Coronary artery (tissue), 2 donors: ENCODE results near the gene NPAS3.

Experiments used
- DNase-seq: peaks from one replicate; pipeline ENCODE4 v3.0.0-alpha.2; 2017; ENCODE audit warnings: low spot score
- H3K27ac ChIP-seq, 2 donors: fragments of 200-600 bp; sonication (generic); one replicate each; pipeline ENCODE4 v1.5.1; 2016 to 2019
- H3K4me3 ChIP-seq: fragments of 200-600 bp; sonication (generic); 2 replicates; pipeline ENCODE4 v1.5.1; 2016; ENCODE audit warnings: mild to moderate bottlenecking, moderate library complexity
- TF ChIP-seq, protein P1 (sequence below): fragments of 200-600 bp; sonication (generic); IDR thresholded peaks from one replicate; pipeline ENCODE4 v1.5.1; 2019; ENCODE audit warnings: antibody characterized with exemption

NPAS3 gene

DNA sequence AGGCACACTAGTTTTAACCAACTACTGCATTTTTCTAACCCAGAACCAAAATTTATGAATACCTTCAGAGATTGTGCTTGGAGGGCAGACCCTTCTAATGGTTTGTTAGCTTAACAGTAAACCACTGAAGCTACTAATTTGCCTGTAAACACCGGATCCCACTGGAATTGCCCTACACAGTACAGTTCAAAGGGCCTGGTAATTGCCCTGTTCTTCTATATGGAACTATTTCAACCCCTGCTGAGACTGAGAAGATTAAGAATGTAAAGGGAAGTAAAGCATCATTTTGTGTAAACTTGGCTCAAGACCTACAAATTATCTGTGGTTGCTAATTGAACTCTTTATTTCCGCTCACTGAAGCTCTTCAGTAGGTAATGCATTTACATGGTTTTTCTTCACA, 468.1 kb downstream of the NPAS3 start:
- DNase-seq = no peak
- TF ChIP-seq, protein P1, sequence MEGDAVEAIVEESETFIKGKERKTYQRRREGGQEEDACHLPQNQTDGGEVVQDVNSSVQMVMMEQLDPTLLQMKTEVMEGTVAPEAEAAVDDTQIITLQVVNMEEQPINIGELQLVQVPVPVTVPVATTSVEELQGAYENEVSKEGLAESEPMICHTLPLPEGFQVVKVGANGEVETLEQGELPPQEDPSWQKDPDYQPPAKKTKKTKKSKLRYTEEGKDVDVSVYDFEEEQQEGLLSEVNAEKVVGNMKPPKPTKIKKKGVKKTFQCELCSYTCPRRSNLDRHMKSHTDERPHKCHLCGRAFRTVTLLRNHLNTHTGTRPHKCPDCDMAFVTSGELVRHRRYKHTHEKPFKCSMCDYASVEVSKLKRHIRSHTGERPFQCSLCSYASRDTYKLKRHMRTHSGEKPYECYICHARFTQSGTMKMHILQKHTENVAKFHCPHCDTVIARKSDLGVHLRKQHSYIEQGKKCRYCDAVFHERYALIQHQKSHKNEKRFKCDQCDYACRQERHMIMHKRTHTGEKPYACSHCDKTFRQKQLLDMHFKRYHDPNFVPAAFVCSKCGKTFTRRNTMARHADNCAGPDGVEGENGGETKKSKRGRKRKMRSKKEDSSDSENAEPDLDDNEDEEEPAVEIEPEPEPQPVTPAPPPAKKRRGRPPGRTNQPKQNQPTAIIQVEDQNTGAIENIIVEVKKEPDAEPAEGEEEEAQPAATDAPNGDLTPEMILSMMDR = no peak
- Histone ChIP-seq H3K4me3 (no peak overlapping the region), H3K27ac (no peak overlapping the region)

DNA sequence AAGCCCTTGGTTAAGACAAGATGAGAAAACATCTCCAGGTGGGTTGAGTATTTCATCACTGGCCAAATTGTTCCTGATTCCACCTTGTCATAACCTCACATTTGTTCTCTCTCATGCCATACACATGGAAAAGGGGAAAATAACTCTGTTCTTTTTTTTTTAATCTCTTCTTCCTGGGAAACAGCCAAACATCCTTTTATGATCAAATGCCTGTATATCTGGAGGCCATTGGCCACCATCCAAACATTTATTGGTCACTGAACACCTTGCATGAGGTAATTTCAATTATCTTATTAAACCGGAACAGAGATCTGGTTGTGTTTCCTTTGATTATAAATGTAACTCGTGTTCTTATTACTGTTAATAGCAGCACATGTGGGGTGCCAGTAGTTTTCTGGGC, 469.6 kb downstream of the NPAS3 start:
- no peak overlapping the region for H3K27ac ChIP-seq
- H3K4me3 ChIP-seq = no peak overlapping the region
- DNase-seq = no peak
- TF ChIP-seq, protein P1 = no peak

DNA sequence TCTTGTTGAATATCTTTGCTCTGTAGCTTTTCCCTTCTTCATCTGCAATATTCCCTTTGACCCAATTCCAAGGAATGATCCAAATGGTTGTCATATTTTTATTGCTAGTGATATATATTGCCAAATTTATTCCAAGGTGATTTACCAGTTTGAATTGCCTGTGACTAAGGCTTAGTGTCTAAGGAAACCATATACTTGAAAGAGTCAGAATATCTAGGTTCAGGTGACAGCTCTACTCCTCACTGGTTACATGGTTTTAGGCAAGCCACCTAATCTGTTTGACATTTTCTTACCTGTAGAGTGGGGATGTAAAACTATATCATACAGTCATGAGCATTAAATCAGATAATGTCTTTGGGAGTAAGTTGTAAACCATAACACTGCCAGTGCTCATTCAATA, 473.8 kb downstream of the NPAS3 start:
- no peak for DNase-seq
- H3K27ac ChIP-seq = no peak overlapping the region
- TF ChIP-seq, protein P1 = no peak
- H3K4me3 ChIP-seq = no peak overlapping the region

DNA sequence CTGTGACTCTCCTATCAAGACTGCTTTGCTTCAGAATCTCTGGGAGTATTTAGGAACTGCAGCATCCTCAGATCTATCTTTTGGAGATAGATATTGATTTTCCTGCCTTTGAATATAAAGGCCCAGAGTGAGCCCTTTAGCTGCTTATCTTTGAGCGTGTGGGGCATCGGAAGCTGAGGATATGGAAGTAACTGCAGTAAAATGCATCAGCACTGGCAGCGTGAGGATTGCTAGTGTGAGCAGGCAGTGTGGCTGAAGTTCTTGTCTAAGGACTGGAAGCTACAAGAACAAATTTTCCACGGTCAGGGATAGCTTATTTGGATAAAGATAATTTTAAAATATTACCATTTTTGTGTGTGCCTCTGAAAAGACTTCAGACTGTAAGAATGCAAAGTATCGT, 474.7 kb downstream of the NPAS3 start:
- TF ChIP-seq, protein P1 = no peak
- Histone ChIP-seq H3K4me3 (no peak overlapping the region), H3K27ac (no peak overlapping the region)
- DNase-seq = no peak

DNA sequence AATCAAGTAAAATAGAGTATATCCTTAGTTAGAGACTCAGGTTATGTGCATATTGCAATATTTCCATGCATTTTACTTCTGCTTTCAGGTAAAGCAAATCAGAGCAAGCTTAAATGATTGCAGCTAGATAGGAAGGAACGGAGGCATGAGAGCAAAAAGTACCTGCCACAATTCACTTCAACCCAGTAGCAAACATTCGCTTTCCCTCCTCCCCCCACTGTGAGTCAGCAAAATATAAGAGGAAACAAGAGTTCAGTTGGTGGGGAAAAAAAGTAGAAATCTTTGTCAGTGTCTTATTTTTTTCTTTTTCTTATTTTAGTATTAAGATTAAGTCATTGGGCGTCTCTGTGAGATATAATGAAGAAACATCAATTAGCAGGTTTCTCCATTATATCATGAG, 475.4 kb downstream of the NPAS3 start:
- DNase-seq = no peak
- Histone ChIP-seq H3K27ac (no peak overlapping the region), H3K4me3 (no peak overlapping the region)
- TF ChIP-seq, protein P1 = no peak

DNA sequence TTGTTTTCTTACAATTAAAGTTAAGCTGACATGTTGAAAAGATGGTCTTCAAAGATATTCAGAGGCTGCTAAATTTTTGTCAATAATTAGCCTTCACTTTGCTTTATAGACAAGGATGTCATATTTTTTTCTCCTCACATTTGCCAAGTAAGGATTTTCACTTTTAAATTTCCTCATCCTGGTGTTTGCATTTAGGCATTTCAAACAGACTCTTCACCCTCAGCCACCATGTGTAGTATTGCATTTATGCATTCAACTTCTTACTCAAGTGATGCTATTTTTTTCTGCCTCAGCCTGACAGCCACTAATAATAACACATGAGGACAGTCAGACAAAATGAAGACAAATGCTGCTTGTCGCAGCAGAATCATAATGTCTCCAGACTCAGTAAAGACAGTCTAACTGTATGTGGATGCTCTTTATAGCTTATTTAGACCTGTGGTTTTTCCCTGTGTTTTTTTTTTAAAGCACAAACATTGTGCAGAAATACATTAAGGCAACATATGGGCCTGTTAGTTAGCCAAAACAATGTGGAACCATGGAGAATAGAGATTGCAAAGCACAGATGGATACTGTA, 481.5 kb downstream of the NPAS3 start:
- no peak overlapping the region for H3K27ac ChIP-seq
- TF ChIP-seq, protein P1 = no peak
- no peak for DNase-seq
- H3K4me3 ChIP-seq = no peak overlapping the region

DNA sequence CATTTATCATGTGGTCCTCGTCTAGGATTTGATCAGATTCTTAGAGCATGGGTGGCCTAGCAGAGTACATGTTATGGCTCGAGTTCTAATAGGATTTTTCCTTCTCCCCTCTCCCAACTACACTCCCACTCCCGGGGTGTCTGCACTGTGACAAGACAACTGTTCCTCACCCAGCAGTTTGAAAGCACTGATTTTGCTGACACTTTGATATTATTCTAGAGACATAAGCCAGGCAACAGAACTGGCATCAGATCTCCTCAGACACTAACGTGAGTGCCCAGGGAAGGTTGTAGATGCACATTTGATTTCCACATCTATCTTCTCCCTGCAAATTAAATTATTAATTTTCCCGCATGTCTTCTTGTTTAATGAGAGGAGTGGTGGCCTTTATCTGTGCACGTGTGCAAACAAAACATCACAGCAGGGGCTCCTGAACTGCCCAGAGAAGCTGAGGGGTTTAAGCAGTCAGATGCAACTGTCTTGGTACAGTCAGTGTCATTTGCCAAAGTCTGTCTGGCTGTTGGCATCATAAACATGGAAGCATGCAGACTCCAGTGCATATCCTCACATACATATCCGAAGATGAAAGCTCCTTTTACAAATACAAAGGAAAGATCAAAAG, 491.8 kb downstream of the NPAS3 start:
- TF ChIP-seq, protein P1 = no peak
- Histone ChIP-seq H3K4me3 (no peak overlapping the region), H3K27ac (no peak overlapping the region)
- DNase-seq = no peak
